Measurements from ENCODE around the gene NAALADL2.

DNA sequence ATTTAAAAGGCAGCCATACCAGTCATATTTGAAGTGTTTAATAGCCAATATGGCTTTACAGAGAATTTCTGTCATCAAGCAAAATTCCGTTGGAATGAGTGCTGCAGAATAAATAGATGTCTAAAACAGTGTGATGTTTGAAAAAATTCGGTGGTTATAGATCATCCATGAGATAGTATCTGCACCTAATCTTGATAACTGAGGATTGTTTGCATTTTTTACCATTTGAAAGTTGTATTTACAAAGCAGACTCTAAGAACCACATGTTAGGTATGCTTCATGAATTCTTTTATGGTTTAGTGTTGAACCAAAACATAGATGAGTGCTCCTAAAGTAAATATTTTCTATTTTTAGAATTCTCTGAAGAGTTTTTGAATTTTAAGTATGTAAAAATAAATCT is 476.1 kb downstream of the NAALADL2 start:
- TF ChIP-seq CTCF (IDR thresholded peaks at IDR 0.05; ENCODE audit: low read length): no peak
- no peak for TF ChIP-seq EZH2 (IDR thresholded peaks at IDR 0.05; ENCODE audit: borderline replicate concordance, low read length)

All from OCI-LY1 (cell line).